HCT116 (cell line): Measurements from ENCODE around the gene SNX25. TPM values are rescaled to one million over a fixed set of nuclear protein-coding genes. Genes with fewer than 3 reads are reported as not detected.

Source experiments
- ATAC-seq: fragments of 200-7000 bp; cut with Tn5 transposase; 2 replicates; pipeline ENCODE4 v1.9.1; 2020; ENCODE audit warnings: mild to moderate bottlenecking, moderate library complexity
- BruUV-seq: library from RNA; stranded (reverse); fragments of 400-500 nt; replicated peaks from 2 replicates; lab custom pipeline; 2021; lab: Mats Ljungman, UMichigan
- CTCF ChIA-PET: fragments of 300-600 bp; sonication (Branson Sonifier 250); formaldehyde crosslinking; loops from one replicate; lab custom pipeline; 2021; ENCODE audit warnings: antibody characterized with exemption; lab: Charles Lee
- POLR2A ChIA-PET: fragments of 300-600, 350-600 bp; sonication (Branson Sonifier 250); formaldehyde crosslinking; loops from one replicate; lab custom pipeline; 2021; ENCODE audit warnings: antibody characterized with exemption; lab: Charles Lee
- RAD21 ChIA-PET, 2 experiments: fragments of 300-600 bp; sonication (Branson Sonifier 250); formaldehyde crosslinking; loops; one replicate each; lab custom pipeline; 2023; ENCODE audit warnings: low total read pairs in 2 of 2; ENCODE audit not compliant: uncharacterized antibody in 2 of 2, unreplicated experiment in 2 of 2, low non-redundant PET in 1 of 2; lab: Charles Lee
- DNase-seq: peaks from one replicate; pipeline ENCODE4 v3.0.0-alpha.2; 2010; ENCODE audit warnings: low read depth, low spot score
- H2AFZ ChIP-seq: fragments of 200-600 bp; shearing (Covaris generic), sonication (generic); 2 replicates; pipeline ENCODE4 v1.6.1; 2017; ENCODE audit warnings: low read depth, mixed run types, mixed read lengths, antibody characterized with exemption, low read length; ENCODE audit not compliant: poor library complexity, severe bottlenecking
- H3K27ac ChIP-seq: 2 replicates; pipeline ENCODE4 v1.5.1; 2012; ENCODE audit warnings: low read depth, low read length
- H3K27me3 ChIP-seq: fragments of 200-600 bp; sonication (generic); 2 replicates; pipeline ENCODE4 v1.6.1; 2016; ENCODE audit warnings: mixed run types, low read length, mixed read lengths; ENCODE audit not compliant: insufficient read depth
- H3K36me3 ChIP-seq, 2 experiments: fragments of 200-500 bp in 1 of 2; fragments of 200-600 bp in 1 of 2; sonication (Bioruptor generic) in 1 of 2; sonication (generic) in 1 of 2; 2 replicates each; pipeline versions ENCODE4 v1.5.1 to v1.6.1; 2014 to 2016; ENCODE audit warnings: low read length in 2 of 2, inconsistent platforms in 1 of 2, mixed read lengths in 1 of 2, mixed run types in 1 of 2; ENCODE audit not compliant: insufficient read depth in 2 of 2, control insufficient read depth in 1 of 2
- H3K4me1 ChIP-seq, 2 experiments: fragments of 200-600 bp in 1 of 2; sonication (generic) in 1 of 2; 2 replicates each; pipeline versions ENCODE4 v1.5.1 to v1.6.1; 2012 to 2017; ENCODE audit warnings: low read length in 2 of 2, inconsistent platforms in 1 of 2, mild to moderate bottlenecking in 1 of 2, mixed read lengths in 1 of 2, mixed run types in 1 of 2, moderate library complexity in 1 of 2; ENCODE audit not compliant: insufficient read depth in 2 of 2, control insufficient read depth in 1 of 2
- H3K4me2 ChIP-seq: fragments of 200-600 bp; sonication (generic); 2 replicates; pipeline ENCODE4 v1.6.1; 2017; ENCODE audit warnings: mixed run types, low read length, mixed read lengths
- H3K4me3 ChIP-seq, 2 experiments: fragments of 200-600 bp in 1 of 2; sonication (generic) in 1 of 2; replicated peaks in 1 of 2; 2 replicates each; pipeline ENCODE4 v1.5.1; 2011 to 2016; ENCODE audit warnings: low read length in 2 of 2, control low read depth in 1 of 2, low read depth in 1 of 2, mild to moderate bottlenecking in 1 of 2, mixed read lengths in 1 of 2, mixed run types in 1 of 2
- H3K79me2 ChIP-seq: fragments of 200-600 bp; sonication (generic); 2 replicates; pipeline ENCODE4 v1.6.1; 2017; ENCODE audit warnings: mild to moderate bottlenecking, mixed run types, low read length, moderate library complexity, mixed read lengths; ENCODE audit not compliant: insufficient read depth
- H3K9ac ChIP-seq: fragments of 200-600 bp; sonication (generic); 2 replicates; pipeline ENCODE4 v1.6.1; 2016; ENCODE audit warnings: low read length, mixed read lengths
- H3K9me2 ChIP-seq: fragments of 200-600 bp; sonication (generic), shearing (Covaris generic); 2 replicates; pipeline ENCODE4 v1.6.1; 2017; ENCODE audit warnings: mixed run types, mild to moderate bottlenecking, moderate library complexity; ENCODE audit not compliant: insufficient read depth
- H3K9me3 ChIP-seq, 2 experiments: fragments of 200-500 bp in 1 of 2; fragments of 200-600 bp in 1 of 2; sonication (Bioruptor generic) in 1 of 2; sonication (generic) in 1 of 2; 2 replicates each; pipeline ENCODE4 v1.6.1; 2014 to 2017; ENCODE audit warnings: low read length in 2 of 2, mixed read lengths in 2 of 2, inconsistent platforms in 1 of 2, low read depth in 1 of 2, mild to moderate bottlenecking in 1 of 2, mixed run types in 1 of 2, moderate library complexity in 1 of 2; ENCODE audit not compliant: control insufficient read depth in 1 of 2, insufficient read depth in 1 of 2
- H4K20me1 ChIP-seq: fragments of 200-600 bp; sonication (generic), shearing (Covaris generic); 2 replicates; pipeline ENCODE4 v1.6.1; 2017; ENCODE audit warnings: mixed run types, mild to moderate bottlenecking, moderate library complexity; ENCODE audit not compliant: insufficient read depth
- EZH2phosphoT487 ChIP-seq: fragments of 200-600 bp; IDR thresholded peaks from 2 replicates; pipeline ENCODE4 v1.6.1; 2018; ENCODE audit warnings: antibody characterized with exemption, borderline replicate concordance
- FOSL1 ChIP-seq: IDR thresholded peaks from 2 replicates; pipeline ENCODE4 v1.6.1; 2012; ENCODE audit warnings: low read depth
- SP1 ChIP-seq: IDR thresholded peaks from 2 replicates; pipeline ENCODE4 v1.6.1; 2012; ENCODE audit warnings: low read depth
- intact Hi-C: fragments of 100-400 bp; cut with micrococcal nuclease; formaldehyde crosslinking; loops from 2 replicates; pipeline ENCODE4 v1.10.0; 2022
- total RNA-seq: library from RNA; stranded (reverse); gene quantifications from one replicate; pipeline ENCODE4 v1.2.1, GENCODE V29; 2021; ENCODE audit not compliant: unreplicated experiment

Gene SNX25
- total RNA-seq, 1 experiment from 2014 or later = 20.9 TPM

- Histone ChIP-seq H3K36me3 (no peaks in the 10 kb centered on the region), H3K4me1 (peaks cover 0 to 8% of the 10 kb centered on the region in 2 experiments; a peak in 2 of 4 replicates), H3K27ac (no peak overlapping the region), H3K9ac (no peak overlapping the region), H3K27me3 (no peaks in the 10 kb centered on the region), H2AFZ (no peak overlapping the region), H3K9me3 (no peaks in the 10 kb centered on the region), H3K4me3 (no peak overlapping the region), H4K20me1 (no peaks in the 10 kb centered on the region), H3K79me2 (no peaks in the 10 kb centered on the region)
- no TSS peak for BruUV-seq
- intact Hi-C loops = no loop called here
- POLR2A ChIA-PET = no interaction called here
- DNase-seq = no peak
- CTCF ChIA-PET = no interaction called here
- TF ChIP-seq SP1 = no peak
- TF ChIP-seq, all 23 proteins: peak for 0
- Histone ChIP-seq H3K9me2 (no peaks in the 10 kb centered on the region), H3K4me2 (no peak overlapping the region)
- RAD21 ChIA-PET = no interaction called here
- ATAC-seq = no peak
Observed at GRCh38 chr4:185358514-185358913, 149.1 kb downstream of the SNX25 start.

DNA sequence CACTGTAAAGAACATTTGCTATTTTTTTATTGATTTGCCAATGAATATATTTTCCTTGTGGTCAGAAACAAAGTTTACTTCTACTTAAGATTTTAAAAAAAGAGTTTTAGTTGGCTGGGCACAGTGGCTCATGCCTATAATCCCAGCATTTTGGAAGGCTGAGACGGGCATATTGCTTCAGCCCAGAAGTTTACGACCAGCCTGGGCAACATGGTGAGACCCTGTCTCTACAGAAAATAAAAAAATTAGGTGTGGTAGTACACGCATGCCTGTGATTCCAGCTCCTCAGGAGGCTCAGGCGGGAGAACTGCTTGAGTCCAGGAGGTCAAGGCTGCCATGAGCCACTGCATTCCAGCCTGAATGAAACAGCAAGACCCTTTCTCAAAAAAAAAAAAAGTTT lies 149.6 kb downstream of the SNX25 start:
- no peak overlapping the region for H3K4me2 ChIP-seq
- no peak for TF ChIP-seq FOSL1
- TF ChIP-seq EZH2phosphoT487 = no peak
- TF ChIP-seq, all 23 proteins: peak for 0
- Histone ChIP-seq H3K4me3 (no peak overlapping the region), H3K4me1 (peaks cover 0 to 8% of the 10 kb centered on the region in 2 experiments; a peak in 2 of 4 replicates), H3K27me3 (no peaks in the 10 kb centered on the region), H3K9me3 (no peaks in the 10 kb centered on the region), H3K9ac (no peak overlapping the region), H3K27ac (no peak overlapping the region), H3K36me3 (no peaks in the 10 kb centered on the region), H2AFZ (no peak overlapping the region), H3K79me2 (no peaks in the 10 kb centered on the region), H3K9me2 (no peaks in the 10 kb centered on the region), H4K20me1 (no peaks in the 10 kb centered on the region)
- DNase-seq (no peak), ATAC-seq (no peak)
- ChIA-PET CTCF (no interaction called here), RAD21 (no interaction called here), POLR2A (no interaction called here)
- intact Hi-C loops = no loop called here
- BruUV-seq = no TSS peak
